Measurements from ENCODE around the gene TMEM80. TPM values are rescaled to one million over a fixed set of nuclear protein-coding genes. Genes with fewer than 3 reads are reported as not detected.

TMEM80 gene
- total RNA-seq, 2 donors from 2014 or later, result 66.0 to 70.9 TPM

DNA sequence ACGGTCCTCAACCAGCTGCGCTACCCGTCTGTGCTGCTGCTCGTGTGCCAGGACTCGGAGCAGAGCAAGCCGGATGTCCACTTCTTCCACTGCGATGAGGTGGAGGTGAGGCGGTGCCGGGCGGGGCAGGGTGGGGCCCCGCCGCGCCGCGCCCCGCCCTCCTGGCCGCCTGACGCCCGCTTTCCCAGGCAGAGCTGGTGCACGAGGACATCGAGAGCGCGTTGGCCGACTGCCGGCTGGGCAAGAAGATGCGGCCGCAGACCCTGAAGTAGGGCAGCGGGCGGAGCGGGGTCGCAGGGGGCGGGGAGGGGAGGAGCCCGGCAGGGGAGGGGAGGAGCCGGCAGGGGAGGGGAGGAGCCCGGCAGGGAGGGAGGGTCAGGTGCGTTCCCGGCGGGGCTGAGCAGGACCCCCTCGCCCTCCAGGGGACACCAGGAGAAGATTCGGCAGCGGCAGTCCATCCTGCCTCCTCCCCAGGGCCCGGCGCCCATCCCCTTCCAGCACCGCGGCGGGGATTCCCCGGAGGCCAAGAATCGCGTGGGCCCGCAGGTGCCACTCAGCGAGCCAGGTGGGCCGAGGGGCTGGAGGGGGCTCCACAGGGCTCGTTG is 25.1 kb downstream of the TMEM80 start:
- Histone ChIP-seq H3K9me3 (no peaks in the 10 kb centered on the region), H3K27me3 (replicated peaks; ENCODE audit: insufficient read depth) (no peaks in the 10 kb centered on the region), H3K4me3 (no peak overlapping the region), H3K27ac (no peak overlapping the region), H3K4me1 (replicated peaks) (peaks cover 6% of the 10 kb centered on the region), H3K36me3 (no peaks in the 10 kb centered on the region)
- 43% methylated on average over 26 of the region's 53 CpGs for WGBS
- no peak for DNase-seq (ENCODE audit: low spot score)
- intact Hi-C loops (cut with DNase I), result no loop called here
- TF ChIP-seq POLR2AphosphoS5 (IDR thresholded peaks at IDR 0.05), result no peak
- TF ChIP-seq, protein P1, sequence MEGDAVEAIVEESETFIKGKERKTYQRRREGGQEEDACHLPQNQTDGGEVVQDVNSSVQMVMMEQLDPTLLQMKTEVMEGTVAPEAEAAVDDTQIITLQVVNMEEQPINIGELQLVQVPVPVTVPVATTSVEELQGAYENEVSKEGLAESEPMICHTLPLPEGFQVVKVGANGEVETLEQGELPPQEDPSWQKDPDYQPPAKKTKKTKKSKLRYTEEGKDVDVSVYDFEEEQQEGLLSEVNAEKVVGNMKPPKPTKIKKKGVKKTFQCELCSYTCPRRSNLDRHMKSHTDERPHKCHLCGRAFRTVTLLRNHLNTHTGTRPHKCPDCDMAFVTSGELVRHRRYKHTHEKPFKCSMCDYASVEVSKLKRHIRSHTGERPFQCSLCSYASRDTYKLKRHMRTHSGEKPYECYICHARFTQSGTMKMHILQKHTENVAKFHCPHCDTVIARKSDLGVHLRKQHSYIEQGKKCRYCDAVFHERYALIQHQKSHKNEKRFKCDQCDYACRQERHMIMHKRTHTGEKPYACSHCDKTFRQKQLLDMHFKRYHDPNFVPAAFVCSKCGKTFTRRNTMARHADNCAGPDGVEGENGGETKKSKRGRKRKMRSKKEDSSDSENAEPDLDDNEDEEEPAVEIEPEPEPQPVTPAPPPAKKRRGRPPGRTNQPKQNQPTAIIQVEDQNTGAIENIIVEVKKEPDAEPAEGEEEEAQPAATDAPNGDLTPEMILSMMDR (IDR thresholded peaks at IDR 0.05), result no peak
- no peak for TF ChIP-seq POLR2A (IDR thresholded peaks at IDR 0.05)

GRCh38 chr11:721247-721740 is 25.7 kb downstream of the TMEM80 start:
- WGBS, result 72% methylated on average over 16 of the region's 28 CpGs
- DNase-seq (ENCODE audit: low spot score), result no peak
- TF ChIP-seq POLR2AphosphoS5 (IDR thresholded peaks at IDR 0.05), result no peak
- TF ChIP-seq, protein P1 (IDR thresholded peaks at IDR 0.05), result no peak
- no peak for TF ChIP-seq POLR2A (IDR thresholded peaks at IDR 0.05)
- no peaks in the 10 kb centered on the region for H3K36me3 ChIP-seq
- H3K27ac ChIP-seq, result no peak overlapping the region
- intact Hi-C loops (cut with DNase I), result no loop called here
- no peaks in the 10 kb centered on the region for H3K9me3 ChIP-seq
- no peak overlapping the region for H3K4me3 ChIP-seq
- no peaks in the 10 kb centered on the region for H3K27me3 ChIP-seq (replicated peaks; ENCODE audit: insufficient read depth)
- H3K4me1 ChIP-seq (replicated peaks), result peaks cover 11% of the 10 kb centered on the region

GRCh38 chr11:721741-722345 is 26.2 kb downstream of the TMEM80 start:
- intact Hi-C loops (cut with DNase I), result loop anchor here (2.0 kb wide), 1 partner anchor 165 kb away; no protein-coding TSS in a partner anchor
- H3K27ac ChIP-seq, result no peak overlapping the region
- 51% methylated on average over 25 of the region's 33 CpGs for WGBS
- no peak for DNase-seq (ENCODE audit: low spot score)
- H3K27me3 ChIP-seq (replicated peaks; ENCODE audit: insufficient read depth), result no peaks in the 10 kb centered on the region
- no peaks in the 10 kb centered on the region for H3K9me3 ChIP-seq
- no peak overlapping the region for H3K4me3 ChIP-seq
- no peaks in the 10 kb centered on the region for H3K36me3 ChIP-seq
- H3K4me1 ChIP-seq (replicated peaks), result peaks cover 13% of the 10 kb centered on the region
- no peak for TF ChIP-seq POLR2A (IDR thresholded peaks at IDR 0.05)
- TF ChIP-seq POLR2AphosphoS5 (IDR thresholded peaks at IDR 0.05), result no peak
- TF ChIP-seq, protein P1 (IDR thresholded peaks at IDR 0.05), result no peak

DNA sequence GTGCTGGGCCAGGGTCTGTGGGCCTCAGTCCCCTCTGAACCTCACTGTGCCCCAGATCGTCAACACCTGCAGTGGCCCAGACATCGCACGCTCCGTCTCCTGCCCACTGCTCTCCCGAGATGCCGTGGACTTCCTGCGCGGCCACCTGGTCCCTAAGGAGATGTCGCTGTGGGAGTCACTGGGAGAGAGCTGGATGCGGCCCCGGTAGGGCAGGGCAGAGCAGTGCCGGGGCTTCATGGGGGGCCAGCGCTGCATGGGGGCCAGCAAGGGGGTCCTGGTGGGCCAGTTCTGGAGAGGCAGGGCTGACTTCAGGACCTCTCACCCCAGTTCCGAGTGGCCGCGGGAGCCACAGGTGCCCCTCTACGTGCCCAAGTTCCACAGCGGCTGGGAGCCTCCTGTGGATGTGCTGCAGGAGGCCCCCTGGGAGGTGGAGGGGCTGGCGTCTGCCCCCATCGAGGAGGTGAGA is 26.8 kb downstream of the TMEM80 start:
- no peaks in the 10 kb centered on the region for H3K36me3 ChIP-seq
- H3K27me3 ChIP-seq (replicated peaks; ENCODE audit: insufficient read depth), result no peaks in the 10 kb centered on the region
- H3K27ac ChIP-seq, result no peak overlapping the region
- H3K9me3 ChIP-seq, result no peaks in the 10 kb centered on the region
- TF ChIP-seq POLR2AphosphoS5 (IDR thresholded peaks at IDR 0.05) (no peak), POLR2A (IDR thresholded peaks at IDR 0.05) (no peak)
- TF ChIP-seq, protein P1 (IDR thresholded peaks at IDR 0.05), result no peak
- H3K4me3 ChIP-seq, result no peak overlapping the region
- 74% methylated on average over 20 of the region's 20 CpGs for WGBS
- H3K4me1 ChIP-seq (replicated peaks), result peaks cover 13% of the 10 kb centered on the region
- DNase-seq (ENCODE audit: low spot score), result no peak
- intact Hi-C loops (cut with DNase I), result loop anchor here (2.0 kb wide), 1 partner anchor 166 kb away; no protein-coding TSS in a partner anchor
